Osteoblast (primary cell): ENCODE measurements around the gene SLC22A13. TPM values are rescaled to one million over a fixed set of nuclear protein-coding genes. Genes with fewer than 3 reads are reported as not detected.
"Not testable (repeated sequence)": the region's sequence is repeated elsewhere in the genome, so short reads cannot be mapped to it uniquely, and the experiment has no call there.

Experiments used
- DNase-seq: peaks from one replicate; pipeline ENCODE4 v3.0.0; 2011; ENCODE audit warnings: low spot score, mixed read lengths; ENCODE audit not compliant: insufficient read length; ENCODE audit errors: missing footprints
- H2AFZ ChIP-seq: 2 replicates; pipeline ENCODE4 v1.6.0; 2011; ENCODE audit warnings: mild to moderate bottlenecking, low read length
- H3K27ac ChIP-seq: 2 replicates; pipeline ENCODE4 v1.5.1; 2011; ENCODE audit warnings: mild to moderate bottlenecking, low read depth, low read length, moderate library complexity
- H3K27me3 ChIP-seq: 2 replicates; pipeline ENCODE4 v1.6.0; 2012; ENCODE audit warnings: mild to moderate bottlenecking, control low read depth, inconsistent platforms, low read length, moderate library complexity; ENCODE audit not compliant: insufficient read depth
- H3K36me3 ChIP-seq: 2 replicates; pipeline ENCODE4 v1.5.1; 2011; ENCODE audit warnings: mild to moderate bottlenecking, low read length, control low read depth, moderate library complexity; ENCODE audit not compliant: insufficient read depth
- H3K4me1 ChIP-seq: 2 replicates; pipeline ENCODE4 v1.5.1; 2011; ENCODE audit warnings: mild to moderate bottlenecking, low read length, control low read depth, moderate library complexity; ENCODE audit not compliant: insufficient read depth
- H3K4me2 ChIP-seq: 2 replicates; pipeline ENCODE4 v1.6.0; 2011; ENCODE audit warnings: mild to moderate bottlenecking, low read length; ENCODE audit not compliant: insufficient read depth
- H3K4me3 ChIP-seq: fragments of 200-600 bp; sonication (generic); 3 replicates; pipeline ENCODE4 v1.5.1; 2012; ENCODE audit warnings: mild to moderate bottlenecking, low read length, inconsistent platforms; ENCODE audit not compliant: insufficient read depth
- H3K79me2 ChIP-seq: 2 replicates; pipeline ENCODE4 v1.6.0; 2012; ENCODE audit warnings: mild to moderate bottlenecking, low read length, control low read depth, inconsistent platforms; ENCODE audit not compliant: insufficient read depth
- H3K9me3 ChIP-seq: 2 replicates; pipeline ENCODE4 v1.5.1; 2011; ENCODE audit warnings: low read depth, low read length, control low read depth
- H4K20me1 ChIP-seq: 2 replicates; pipeline ENCODE4 v1.6.0; 2012; ENCODE audit warnings: mild to moderate bottlenecking, low read length, control low read depth; ENCODE audit not compliant: insufficient read depth
- total RNA-seq: library from RNA; depleted of rRNA; stranded (reverse); fragments of >200 nt; gene quantifications from 2 replicates; pipeline ENCODE4 v1.2.3, GENCODE V29; 2012
- TF ChIP-seq, protein P1 (sequence below): IDR thresholded peaks from 2 replicates; pipeline ENCODE4 v1.5.1; 2011; ENCODE audit warnings: mild to moderate bottlenecking, low read depth, low read length, moderate library complexity; ENCODE audit errors: extremely low read depth

The SLC22A13 gene
- total RNA-seq, 1 donor, result 0.36 TPM

DNA sequence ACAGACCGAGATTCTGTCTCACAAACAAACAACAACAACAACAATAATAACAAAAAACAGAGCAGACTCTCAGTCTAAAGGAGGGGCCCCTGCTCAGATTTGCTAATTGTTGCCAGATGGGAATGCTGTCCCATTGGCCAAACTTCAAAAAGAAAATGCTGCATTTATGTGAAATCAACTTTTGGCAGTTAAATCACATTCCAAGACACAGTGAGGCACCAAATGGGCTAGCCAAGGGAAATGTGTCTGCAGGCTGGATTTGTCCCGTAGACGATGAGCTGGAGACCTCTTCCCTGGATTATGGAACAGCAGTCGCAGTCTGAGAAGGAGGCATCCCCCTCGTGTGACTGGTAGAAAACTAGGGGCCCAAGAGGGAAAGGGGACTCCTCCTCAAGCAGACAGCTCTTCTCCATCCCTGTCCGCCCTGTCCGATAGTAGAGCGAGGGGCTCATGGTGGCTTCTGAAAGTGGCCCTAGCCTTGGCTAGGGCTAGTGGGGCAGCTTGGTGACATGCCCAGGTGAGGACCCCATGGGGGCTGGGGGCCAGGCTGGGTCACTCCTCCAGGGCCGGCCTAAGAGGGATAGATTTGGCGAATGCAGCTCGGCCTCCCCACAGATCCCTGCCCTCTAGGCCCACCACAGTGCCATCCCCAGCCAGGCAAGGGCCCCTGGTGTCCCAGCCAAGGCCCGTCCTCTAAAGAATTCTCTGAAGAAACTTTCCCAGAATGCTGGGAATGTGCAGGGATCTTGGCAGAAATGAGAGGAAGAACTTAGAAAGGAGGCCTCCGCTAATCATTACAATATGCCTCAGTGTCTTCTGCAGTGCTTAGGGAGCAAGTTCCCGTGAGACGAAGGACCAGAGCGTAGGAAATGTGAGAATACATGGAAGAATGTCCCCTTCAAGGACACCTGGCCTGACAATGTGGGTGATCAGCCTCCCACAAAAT, 18.5 kb downstream of the SLC22A13 start:
- H3K36me3 ChIP-seq, result no peaks in the 10 kb centered on the region
- H3K4me3 ChIP-seq, result no peak overlapping the region
- TF ChIP-seq, protein P1, sequence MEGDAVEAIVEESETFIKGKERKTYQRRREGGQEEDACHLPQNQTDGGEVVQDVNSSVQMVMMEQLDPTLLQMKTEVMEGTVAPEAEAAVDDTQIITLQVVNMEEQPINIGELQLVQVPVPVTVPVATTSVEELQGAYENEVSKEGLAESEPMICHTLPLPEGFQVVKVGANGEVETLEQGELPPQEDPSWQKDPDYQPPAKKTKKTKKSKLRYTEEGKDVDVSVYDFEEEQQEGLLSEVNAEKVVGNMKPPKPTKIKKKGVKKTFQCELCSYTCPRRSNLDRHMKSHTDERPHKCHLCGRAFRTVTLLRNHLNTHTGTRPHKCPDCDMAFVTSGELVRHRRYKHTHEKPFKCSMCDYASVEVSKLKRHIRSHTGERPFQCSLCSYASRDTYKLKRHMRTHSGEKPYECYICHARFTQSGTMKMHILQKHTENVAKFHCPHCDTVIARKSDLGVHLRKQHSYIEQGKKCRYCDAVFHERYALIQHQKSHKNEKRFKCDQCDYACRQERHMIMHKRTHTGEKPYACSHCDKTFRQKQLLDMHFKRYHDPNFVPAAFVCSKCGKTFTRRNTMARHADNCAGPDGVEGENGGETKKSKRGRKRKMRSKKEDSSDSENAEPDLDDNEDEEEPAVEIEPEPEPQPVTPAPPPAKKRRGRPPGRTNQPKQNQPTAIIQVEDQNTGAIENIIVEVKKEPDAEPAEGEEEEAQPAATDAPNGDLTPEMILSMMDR, result no peak
- no peak overlapping the region for H3K27ac ChIP-seq
- H4K20me1 ChIP-seq, result no peaks in the 10 kb centered on the region
- no peaks in the 10 kb centered on the region for H3K9me3 ChIP-seq
- no peak for DNase-seq
- no peaks in the 10 kb centered on the region for H3K27me3 ChIP-seq
- no peak overlapping the region for H2AFZ ChIP-seq
- peaks cover 6% of the 10 kb centered on the region for H3K4me1 ChIP-seq
- H3K79me2 ChIP-seq, result no peaks in the 10 kb centered on the region
- no peak overlapping the region for H3K4me2 ChIP-seq

DNA sequence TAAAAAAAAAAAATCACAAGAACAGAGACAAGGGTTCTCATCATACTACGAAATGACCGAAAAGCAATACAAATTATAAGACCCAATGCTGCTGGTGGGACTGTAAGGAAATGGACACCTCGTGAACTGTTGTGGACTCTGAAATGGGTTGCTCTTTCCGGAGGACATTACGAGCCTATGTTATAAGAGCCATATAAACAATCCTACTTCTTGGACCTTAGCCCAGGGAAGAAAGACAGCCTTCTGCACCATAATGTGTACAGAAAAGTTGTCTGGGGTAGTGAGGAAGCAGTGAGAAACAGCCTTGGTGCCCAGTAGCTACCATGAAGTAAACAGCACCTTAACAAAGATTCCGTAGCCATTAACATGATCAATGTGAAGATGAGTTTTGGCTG, 19.1 kb downstream of the SLC22A13 start:
- Histone ChIP-seq H3K27ac (no peak overlapping the region), H3K36me3 (no peaks in the 10 kb centered on the region), H3K4me1 (peaks cover 6% of the 10 kb centered on the region), H3K27me3 (no peaks in the 10 kb centered on the region), H3K79me2 (no peaks in the 10 kb centered on the region), H3K4me3 (no peak overlapping the region), H3K9me3 (no peaks in the 10 kb centered on the region), H3K4me2 (no peak overlapping the region), H2AFZ (no peak overlapping the region), H4K20me1 (no peaks in the 10 kb centered on the region)
- TF ChIP-seq, protein P1, result no peak
- DNase-seq, result no peak

DNA sequence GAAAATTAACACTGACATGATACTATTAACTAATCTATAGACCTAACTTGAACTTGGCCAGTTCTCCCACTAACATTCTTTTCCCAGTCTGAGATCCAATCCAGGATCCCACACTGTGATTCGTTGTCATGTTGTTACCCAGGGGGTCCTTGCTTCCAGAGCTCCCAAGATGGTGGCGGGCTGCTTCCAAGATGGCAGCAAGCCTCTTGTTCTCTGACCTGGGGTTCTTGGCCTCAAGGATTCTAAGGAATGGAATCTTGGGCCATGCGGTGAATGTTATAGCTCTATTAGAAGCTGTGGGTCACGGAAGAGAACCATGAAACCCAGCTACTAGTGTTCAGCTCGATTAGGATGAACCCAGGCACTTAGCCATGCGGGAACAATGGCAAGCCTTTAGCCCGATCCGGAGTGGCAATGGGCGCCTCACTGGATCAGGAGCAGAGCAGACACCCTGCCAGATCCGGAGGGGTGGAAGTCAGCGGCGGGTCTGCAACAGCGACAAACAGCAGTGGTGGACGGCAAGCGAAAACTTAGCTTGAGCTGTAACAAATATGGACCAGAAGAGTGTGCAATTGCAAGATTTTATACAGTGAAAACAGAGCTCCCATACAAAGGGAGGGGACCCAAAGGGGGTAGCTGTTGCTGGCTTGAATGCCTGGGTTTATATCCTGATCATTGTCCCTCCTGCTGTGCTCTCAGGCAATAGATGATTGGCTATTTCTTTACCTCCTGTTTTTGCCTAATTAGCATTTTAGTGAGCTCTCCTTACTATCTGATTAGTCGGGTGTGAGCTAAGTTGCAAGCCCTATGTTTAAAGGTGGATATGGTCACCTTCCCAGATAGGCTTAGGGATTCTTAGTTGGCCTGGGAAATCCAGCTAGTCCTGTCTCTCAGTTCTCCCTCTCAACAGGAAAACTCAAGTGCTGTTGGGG, 23.9 kb downstream of the SLC22A13 start:
- H3K27ac ChIP-seq, H3K4me2 ChIP-seq, H3K4me3 ChIP-seq, H3K27me3 ChIP-seq, H2AFZ ChIP-seq, H3K79me2 ChIP-seq, H4K20me1 ChIP-seq, H3K9me3 ChIP-seq, H3K4me1 ChIP-seq, DNase-seq, H3K36me3 ChIP-seq: not testable (repeated sequence)

DNA sequence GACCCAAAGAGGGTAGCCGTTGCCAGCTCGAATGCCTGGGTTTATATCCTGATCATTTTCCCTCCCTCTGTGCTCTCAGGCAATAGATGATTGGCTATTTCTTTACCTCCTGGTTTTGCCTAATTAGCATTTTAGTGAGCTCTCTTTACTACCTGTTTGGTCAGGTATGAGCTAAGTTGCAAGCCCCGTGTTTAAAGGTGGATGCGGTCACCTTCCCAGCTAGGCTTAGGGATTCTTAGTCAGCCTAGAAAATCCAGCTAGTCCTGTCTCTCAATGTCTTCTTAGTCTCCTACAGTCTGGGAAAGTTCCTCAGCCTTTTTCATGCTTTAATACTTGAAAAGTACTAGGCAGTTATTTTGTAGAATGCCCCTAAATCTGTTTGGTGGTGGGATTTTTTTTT, 31.4 kb downstream of the SLC22A13 start:
- H3K4me1 ChIP-seq, H2AFZ ChIP-seq, H3K9me3 ChIP-seq, H3K79me2 ChIP-seq, DNase-seq, H3K36me3 ChIP-seq, H3K27me3 ChIP-seq, H3K4me2 ChIP-seq, H3K4me3 ChIP-seq, H4K20me1 ChIP-seq, H3K27ac ChIP-seq: not testable (repeated sequence)
